Measurements from ENCODE around the gene OXCT1.

OXCT1 gene

DNA sequence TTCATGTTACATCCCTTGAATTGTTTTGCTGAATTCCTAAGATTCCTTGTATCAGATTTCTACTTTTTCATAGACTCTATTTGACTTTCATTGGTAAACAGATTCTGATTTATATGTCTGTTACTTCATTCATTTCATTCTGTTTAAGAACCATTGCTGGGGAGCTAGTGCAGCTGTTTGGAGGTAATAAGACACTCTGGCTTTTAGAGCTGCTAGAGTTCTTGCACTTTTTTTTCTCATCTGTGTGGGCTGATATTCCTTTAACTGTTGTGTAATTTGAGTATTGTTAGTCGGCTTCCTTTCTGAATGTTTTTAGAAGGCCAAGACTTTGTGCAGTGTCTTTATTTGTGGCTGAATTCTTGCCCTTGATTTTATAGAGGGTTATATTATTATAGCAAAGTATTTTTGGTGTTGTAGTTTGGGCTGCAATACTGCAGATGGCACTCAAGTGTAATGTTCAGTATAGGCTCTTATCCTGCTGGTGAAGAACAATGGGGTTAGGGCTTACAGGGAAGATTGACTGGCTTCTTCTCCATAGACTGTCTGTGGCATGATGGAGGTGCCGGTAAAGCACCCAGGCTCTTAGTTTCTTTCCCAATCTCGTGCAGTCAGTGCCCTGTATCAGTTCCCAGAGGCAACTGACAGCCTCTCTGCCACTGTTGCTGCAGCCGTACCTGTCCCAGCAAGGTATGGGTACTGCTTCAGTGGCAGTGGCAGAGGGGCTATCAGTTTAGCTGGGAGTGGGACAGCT, 162.2 kb downstream of the OXCT1 start:
- DNase-seq, result peak; percentile 10

GRCh38 chr5:41695920-41696582, 174.2 kb downstream of the OXCT1 start:
- no peak for DNase-seq

DNA sequence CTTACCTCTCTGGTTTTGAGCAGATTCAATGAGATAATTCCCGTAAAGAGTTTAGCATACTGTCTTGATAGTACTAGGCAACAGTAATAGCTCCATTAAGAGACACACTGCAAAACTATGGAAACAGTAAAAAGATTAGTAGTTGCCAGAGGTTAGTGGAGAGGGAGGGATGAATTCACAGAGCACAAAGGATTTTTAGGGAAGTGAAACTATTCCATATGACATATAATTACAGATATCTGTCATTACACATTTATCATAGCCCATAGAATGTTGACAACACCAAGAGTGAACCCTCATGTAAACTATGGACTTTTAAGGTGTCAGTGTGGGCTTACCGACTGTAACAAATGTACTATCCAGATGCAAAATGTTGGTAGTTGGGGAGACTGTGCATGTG, 183.5 kb downstream of the OXCT1 start:
- DNase-seq, result no peak

DNA sequence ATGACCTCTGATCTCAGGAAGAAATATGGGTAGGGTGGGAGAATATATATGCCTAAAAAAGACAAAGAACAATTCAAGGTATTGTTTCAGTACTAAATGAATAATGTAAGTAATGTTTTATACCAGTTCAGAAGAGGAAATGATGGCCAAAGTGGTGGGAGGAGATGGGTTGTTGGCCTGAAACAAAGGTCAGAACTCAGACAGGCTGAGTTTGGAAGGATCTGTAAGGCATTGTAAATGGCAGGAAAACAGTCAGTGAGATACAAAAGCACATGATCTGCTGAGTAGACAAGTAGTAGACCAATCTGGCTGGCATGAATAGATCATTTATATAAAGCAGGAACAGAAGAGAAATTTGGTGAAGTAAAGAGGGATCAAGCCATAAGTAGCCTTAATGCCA, 184.0 kb downstream of the OXCT1 start:
- DNase-seq, result no peak

DNA sequence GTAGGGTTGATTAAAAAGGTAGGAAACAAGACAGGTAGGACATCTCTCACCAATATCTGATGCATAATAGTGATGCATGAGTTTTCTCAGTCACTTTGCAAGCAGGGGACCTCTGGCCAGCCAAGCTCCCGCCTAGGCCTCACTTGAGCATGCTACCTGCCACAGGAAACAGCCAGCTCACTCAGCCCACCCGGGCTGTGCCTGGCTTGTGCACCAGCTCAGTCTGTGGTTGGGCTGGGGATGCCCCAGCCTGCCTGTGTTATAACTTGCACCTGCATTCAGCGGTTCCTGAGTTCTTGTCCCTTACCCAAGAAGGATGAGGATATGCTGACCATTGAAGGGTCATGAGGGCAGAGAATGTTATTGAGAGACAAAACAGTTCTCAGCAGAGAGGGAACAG, 187.0 kb downstream of the OXCT1 start:
- no peak for DNase-seq

DNA sequence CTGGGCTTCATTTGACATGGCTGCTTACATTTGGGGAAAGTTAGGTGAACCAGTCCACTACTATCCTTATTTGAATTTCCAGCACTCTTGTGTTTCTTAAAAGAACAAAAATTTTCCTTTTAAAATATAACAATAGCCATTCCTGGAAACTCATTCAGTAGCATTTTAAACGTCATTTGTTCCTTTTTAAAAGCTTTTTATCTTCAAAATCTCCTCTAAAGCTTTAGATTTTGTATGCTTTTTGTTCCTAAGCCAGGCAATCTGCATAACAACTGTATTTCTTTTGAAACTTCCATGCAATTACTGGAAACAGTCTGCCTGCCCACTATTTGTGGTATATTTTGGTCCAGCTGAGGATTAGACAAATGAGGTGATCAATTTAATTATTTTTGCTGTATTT, 187.6 kb downstream of the OXCT1 start:
- no peak for DNase-seq

DNA sequence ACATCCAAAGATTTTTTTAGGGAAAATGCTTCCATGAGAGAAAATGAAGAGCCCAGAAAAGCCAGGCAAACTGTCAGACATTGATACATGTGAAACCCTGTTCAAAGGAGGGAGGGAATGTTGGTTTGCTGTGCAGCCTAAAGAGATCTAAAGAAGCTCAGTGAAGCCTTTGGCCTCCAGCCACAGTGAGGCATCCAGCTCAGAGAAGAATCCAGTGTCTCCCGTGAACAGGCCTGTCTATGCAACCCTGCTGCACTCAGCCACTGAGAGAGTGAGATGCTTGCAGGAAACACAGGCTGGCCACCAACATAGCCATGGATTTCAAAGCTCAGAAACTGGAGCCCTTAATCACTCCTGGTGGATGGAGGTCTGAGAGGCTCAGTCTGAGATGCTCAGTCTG, 188.4 kb downstream of the OXCT1 start:
- no peak for DNase-seq

All from NCI-H345 (cell line).